Common myeloid progenitor, CD34-positive (primary cell): Measurements from ENCODE around the gene SORCS3.

Source experiments
- CTCF ChIA-PET: fragments of 350-600 bp; sonication (Branson Sonifier 250); formaldehyde crosslinking; loops from one replicate; lab custom pipeline; 2021; ENCODE audit warnings: antibody characterized with exemption; lab: Charles Lee
- POLR2A ChIA-PET: fragments of 350-600 bp; sonication (Branson Sonifier 250); formaldehyde crosslinking; loops from one replicate; lab custom pipeline; 2021; ENCODE audit warnings: antibody characterized with exemption; lab: Charles Lee
- DNase-seq, 3 donors: peaks; one replicate each; pipeline versions ENCODE4 v3.0.0 to v3.0.0-alpha.2; 2013
- H3K27ac ChIP-seq, 2 experiments: 1 replicate in 1 of 2; 2 replicates in 1 of 2; pipeline ENCODE4 v1.7.0; 2013; ENCODE audit warnings: inconsistent platforms in 2 of 2, low read length in 2 of 2, mild to moderate bottlenecking in 2 of 2, low read depth in 1 of 2, moderate library complexity in 1 of 2; ENCODE audit not compliant: severe bottlenecking in 2 of 2, insufficient read depth in 1 of 2, poor library complexity in 1 of 2
- H3K27me3 ChIP-seq, 5 experiments: replicated peaks in 2 of 5; 1 replicate in 3 of 5; 2 replicates in 2 of 5; pipeline versions ENCODE4 v1.6.1 to v1.7.0; 2013; ENCODE audit warnings: low read length in 4 of 5, mild to moderate bottlenecking in 2 of 5, moderate library complexity in 2 of 5, inconsistent platforms in 1 of 5; ENCODE audit not compliant: insufficient read depth in 5 of 5, control insufficient read depth in 4 of 5
- H3K36me3 ChIP-seq, 4 experiments: 1 replicate in 2 of 4; 2 replicates in 2 of 4; pipeline versions ENCODE4 v1.6.1 to v1.7.0; 2013; ENCODE audit warnings: low read length in 3 of 4, control low read depth in 1 of 4, mild to moderate bottlenecking in 1 of 4; ENCODE audit not compliant: control insufficient read depth in 4 of 4, insufficient read depth in 4 of 4
- H3K4me1 ChIP-seq, 4 experiments: 1 replicate in 3 of 4; 2 replicates in 1 of 4; pipeline versions ENCODE4 v1.6.1 to v1.7.1; 2013; ENCODE audit warnings: low read length in 3 of 4, mild to moderate bottlenecking in 3 of 4, control low read depth in 1 of 4, inconsistent platforms in 1 of 4, moderate library complexity in 1 of 4; ENCODE audit not compliant: control insufficient read depth in 4 of 4, insufficient read depth in 4 of 4; ENCODE audit errors: control extremely low read depth in 1 of 4
- H3K4me3 ChIP-seq, 7 experiments: 1 replicate in 4 of 7; 2 replicates in 3 of 7; pipeline versions ENCODE4 v1.5.1 to v1.7.0; 2013; ENCODE audit warnings: mild to moderate bottlenecking in 7 of 7, low read length in 6 of 7, moderate library complexity in 6 of 7, inconsistent platforms in 2 of 7, low read depth in 2 of 7, control low read depth in 1 of 7; ENCODE audit not compliant: insufficient read depth in 4 of 7, control insufficient read depth in 1 of 7; ENCODE audit errors: extremely low read depth in 1 of 7
- H3K9me3 ChIP-seq, 5 experiments: 1 replicate in 4 of 5; 2 replicates in 1 of 5; pipeline versions ENCODE4 v1.6.1 to v1.7.1; 2013; ENCODE audit warnings: low read length in 4 of 5, mild to moderate bottlenecking in 2 of 5, inconsistent platforms in 1 of 5, low read depth in 1 of 5, moderate library complexity in 1 of 5; ENCODE audit not compliant: control insufficient read depth in 4 of 5, insufficient read depth in 2 of 5; ENCODE audit errors: control extremely low read depth in 1 of 5
- WGBS: methylation state at CpG from one replicate; pipeline ENCODE4 v1.1.5; 2013; ENCODE audit not compliant: insufficient coverage; 5-methylcytosine and 5-hydroxymethylcytosine counted together

Gene SORCS3

GRCh38 chr10:104894681-104895080 lies 253.6 kb downstream of the SORCS3 start:
- H3K27ac ChIP-seq, result no peak overlapping the region
- no peaks in the 10 kb centered on the region for H3K36me3 ChIP-seq
- ChIA-PET CTCF (no interaction called here), POLR2A (no interaction called here)
- peaks cover 0 to 4% (median 0%) of the 10 kb centered on the region in 5 experiments for H3K27me3 ChIP-seq
- WGBS, result 100% methylated on average over 3 of the region's 3 CpGs
- H3K9me3 ChIP-seq, result peaks cover 0 to 13% (median 2%) of the 10 kb centered on the region in 5 experiments
- H3K4me1 ChIP-seq, result no peaks in the 10 kb centered on the region
- no peak for DNase-seq
- H3K4me3 ChIP-seq, result no peak overlapping the region

GRCh38 chr10:104895541-104895940 lies 254.5 kb downstream of the SORCS3 start:
- no CpG with 5 or more reads among the region's 1 CpG for WGBS
- POLR2A ChIA-PET, result no interaction called here
- Histone ChIP-seq H3K36me3 (no peaks in the 10 kb centered on the region), H3K4me1 (no peaks in the 10 kb centered on the region), H3K27me3 (peaks cover 0 to 4% (median 0%) of the 10 kb centered on the region in 5 experiments), H3K4me3 (no peak overlapping the region), H3K9me3 (peaks cover 0 to 10% (median 2%) of the 10 kb centered on the region in 5 experiments), H3K27ac (no peak overlapping the region)
- CTCF ChIA-PET, result no interaction called here
- no peak for DNase-seq

- H3K4me1 ChIP-seq, result no peaks in the 10 kb centered on the region
- ChIA-PET POLR2A (no interaction called here), CTCF (no interaction called here)
- no peaks in the 10 kb centered on the region for H3K36me3 ChIP-seq
- peaks cover 0 to 4% (median 0%) of the 10 kb centered on the region in 5 experiments for H3K27me3 ChIP-seq
- DNase-seq, result no peak
- H3K9me3 ChIP-seq, result peaks cover 0 to 6% (median 0%) of the 10 kb centered on the region in 5 experiments
- no peak overlapping the region for H3K27ac ChIP-seq
- no CpG with 5 or more reads among the region's 1 CpG for WGBS
- no peak overlapping the region for H3K4me3 ChIP-seq
These were observed 254.9 kb downstream of the SORCS3 start for GRCh38 chr10:104895981-104896380.

- CTCF ChIA-PET, result no interaction called here
- DNase-seq, result no peak
- Histone ChIP-seq H3K4me1 (no peaks in the 10 kb centered on the region), H3K36me3 (no peaks in the 10 kb centered on the region), H3K9me3 (peaks cover 0 to 5% (median 0%) of the 10 kb centered on the region in 5 experiments), H3K27ac (no peak overlapping the region), H3K27me3 (peaks cover 0 to 4% (median 0%) of the 10 kb centered on the region in 5 experiments), H3K4me3 (no peak overlapping the region)
- whole genome bisulfite sequencing, result 83% methylated on average over 1 of the region's 4 CpGs
- POLR2A ChIA-PET, result no interaction called here
These were observed 256.6 kb downstream of the SORCS3 start for GRCh38 chr10:104897696-104898095.

GRCh38 chr10:104899779-104900178 lies 258.7 kb downstream of the SORCS3 start:
- Histone ChIP-seq H3K36me3 (no peaks in the 10 kb centered on the region), H3K27me3 (no peaks in the 10 kb centered on the region), H3K27ac (no peak overlapping the region), H3K4me3 (no peak overlapping the region), H3K9me3 (no peaks in the 10 kb centered on the region), H3K4me1 (no peaks in the 10 kb centered on the region)
- ChIA-PET CTCF (interaction anchor here (1.6 kb wide), 1 partner anchor 17 kb away, joined by 5 read pairs; no protein-coding TSS in a partner anchor), POLR2A (no interaction called here)
- no peak for DNase-seq

GRCh38 chr10:104903433-104903832 lies 262.3 kb downstream of the SORCS3 start:
- CTCF ChIA-PET, result interaction anchor here (1.1 kb wide), 1 partner anchor 22 kb away, joined by 3 read pairs; no protein-coding TSS in a partner anchor
- WGBS, result 84% methylated on average over 3 of the region's 3 CpGs
- H3K4me3 ChIP-seq, result no peak overlapping the region
- no peaks in the 10 kb centered on the region for H3K9me3 ChIP-seq
- POLR2A ChIA-PET, result interaction anchor here (0.6 kb wide), 1 partner anchor 171 kb away, joined by 4 read pairs; no protein-coding TSS in a partner anchor
- no peaks in the 10 kb centered on the region for H3K36me3 ChIP-seq
- H3K27me3 ChIP-seq, result peaks cover 0 to 2% (median 0%) of the 10 kb centered on the region in 5 experiments
- DNase-seq, result no peak
- H3K27ac ChIP-seq, result no peak overlapping the region
- no peaks in the 10 kb centered on the region for H3K4me1 ChIP-seq

GRCh38 chr10:104904753-104905323 lies 263.7 kb downstream of the SORCS3 start:
- POLR2A ChIA-PET, result no interaction called here
- WGBS, result 94% methylated on average over 2 of the region's 5 CpGs
- Histone ChIP-seq H3K4me1 (peaks cover 0 to 7% (median 0%) of the 10 kb centered on the region in 4 experiments), H3K36me3 (no peaks in the 10 kb centered on the region), H3K4me3 (no peak overlapping the region), H3K27ac (no peak overlapping the region), H3K27me3 (peaks cover 0 to 2% (median 0%) of the 10 kb centered on the region in 5 experiments), H3K9me3 (no peaks in the 10 kb centered on the region)
- no peak for DNase-seq
- CTCF ChIA-PET, result interaction anchor here (1.1 kb wide), 1 partner anchor 21 kb away, joined by 3 read pairs; no protein-coding TSS in a partner anchor
